Measurements from ENCODE around the gene PTEN.
"Not testable (repeated sequence)": the region's sequence is repeated elsewhere in the genome, so short reads cannot be mapped to it uniquely, and the experiment has no call there.

Gene PTEN

GRCh38 chr10:87845624-87845998 is 17.8 kb upstream of the PTEN start:
- DNase-seq, result no peak

GRCh38 chr10:87846023-87846422 is 17.4 kb upstream of the PTEN start:
- no peak for DNase-seq

GRCh38 chr10:87846711-87847110 is 16.7 kb upstream of the PTEN start:
- not testable (repeated sequence) for DNase-seq

- no peak for DNase-seq
Observed at GRCh38 chr10:87847550-87847949, 15.9 kb upstream of the PTEN start.

GRCh38 chr10:87849001-87849400 is 14.4 kb upstream of the PTEN start:
- no peak for DNase-seq

GRCh38 chr10:87850742-87851205 is 12.7 kb upstream of the PTEN start:
- DNase-seq, result peak in 25 of 51 donors; percentile 2 to 50 (median 26)

DNA sequence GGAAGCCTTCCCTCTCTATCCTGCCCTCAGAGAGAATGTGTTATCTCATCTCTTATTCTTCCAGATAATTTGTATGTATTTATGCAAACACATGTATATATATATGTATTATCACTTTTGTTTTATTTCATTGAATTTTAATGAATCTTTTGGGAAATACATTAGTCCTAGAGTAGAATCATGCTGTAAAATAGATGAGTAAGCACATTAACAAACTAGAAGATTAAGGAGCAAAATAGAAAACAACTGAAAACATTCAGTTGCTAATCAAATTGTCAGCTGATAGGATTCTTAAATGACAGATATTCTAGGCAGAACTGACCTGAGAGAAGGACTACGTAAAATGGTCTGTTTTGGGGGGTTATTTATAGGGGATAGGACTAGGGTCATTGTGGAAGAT is 11.3 kb upstream of the PTEN start:
- DNase-seq, result no peak

- DNase-seq, result not testable (repeated sequence)
Observed at GRCh38 chr10:87855247-87855646, 8.2 kb upstream of the PTEN start.

GRCh38 chr10:87855665-87856064 is 7.8 kb upstream of the PTEN start:
- not testable (repeated sequence) for DNase-seq

GRCh38 chr10:87860156-87860795 is 3.1 kb upstream of the PTEN start:
- DNase-seq, result peak in 1 of 51 donors; percentile 28

DNA sequence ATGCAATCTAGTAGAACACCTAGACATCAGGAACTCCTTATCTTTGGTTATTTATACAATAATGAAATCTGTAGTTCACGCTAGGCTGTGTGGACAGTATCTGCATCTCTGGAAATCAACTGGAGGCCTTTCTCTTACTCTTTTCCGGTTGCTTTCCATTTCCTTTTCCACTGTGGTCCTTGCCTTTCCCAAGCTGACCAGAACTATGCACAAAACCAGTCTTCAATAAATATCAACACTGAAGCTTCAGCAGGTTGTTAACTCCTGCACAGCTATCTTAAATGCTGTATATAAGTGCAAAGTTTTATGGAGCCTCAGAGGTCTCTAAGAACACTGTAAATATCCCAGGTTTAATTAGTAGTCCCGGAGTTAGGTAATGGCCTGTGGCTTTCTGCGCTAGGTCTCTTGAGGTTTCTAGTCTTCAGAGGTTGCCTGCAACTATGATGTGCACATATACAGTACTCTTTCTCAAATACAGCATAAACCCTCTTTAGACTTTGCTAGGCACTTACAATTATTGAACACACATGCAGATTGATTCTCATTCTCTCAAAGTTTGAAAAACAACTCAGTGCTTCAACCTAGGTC is 2.5 kb upstream of the PTEN start:
- peak in 1 of 51 donors; percentile 5 for DNase-seq

DNA sequence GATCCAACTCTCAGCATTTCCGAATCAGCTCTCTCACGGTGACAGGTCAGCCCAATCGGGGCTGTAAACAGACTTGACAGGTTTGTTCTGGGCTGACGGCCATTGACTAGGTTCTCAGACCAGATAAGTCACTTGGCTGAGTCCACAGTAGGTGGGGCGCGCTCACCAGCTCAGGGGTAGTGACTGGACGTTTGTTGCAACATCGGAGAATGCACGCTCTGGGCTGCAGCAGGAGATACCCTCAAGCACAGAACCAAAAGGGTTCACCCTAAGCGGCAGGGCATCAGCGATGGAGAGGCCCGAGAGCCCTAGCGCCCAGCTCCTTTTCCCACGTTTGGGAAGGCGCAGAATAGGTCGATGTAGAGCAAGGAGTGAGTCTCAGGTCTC is 1.9 kb upstream of the PTEN start:
- DNase-seq, result peak in 30 of 51 donors; percentile 26 to 75 (median 53)

GRCh38 chr10:87861953-87862678 is 1.3 kb upstream of the PTEN start:
- DNase-seq, result peak; percentile 69 to 96 (median 89)

- DNase-seq, result peak in 6 of 51 donors; percentile 32 to 80 (median 60)
Observed at GRCh38 chr10:87862679-87863052, 759 bp upstream of the PTEN start.

- peak in 33 of 51 donors; percentile 2 to 62 (median 27) for DNase-seq
Observed at GRCh38 chr10:87863951-87864495, 598 bp downstream of the PTEN start.

DNA sequence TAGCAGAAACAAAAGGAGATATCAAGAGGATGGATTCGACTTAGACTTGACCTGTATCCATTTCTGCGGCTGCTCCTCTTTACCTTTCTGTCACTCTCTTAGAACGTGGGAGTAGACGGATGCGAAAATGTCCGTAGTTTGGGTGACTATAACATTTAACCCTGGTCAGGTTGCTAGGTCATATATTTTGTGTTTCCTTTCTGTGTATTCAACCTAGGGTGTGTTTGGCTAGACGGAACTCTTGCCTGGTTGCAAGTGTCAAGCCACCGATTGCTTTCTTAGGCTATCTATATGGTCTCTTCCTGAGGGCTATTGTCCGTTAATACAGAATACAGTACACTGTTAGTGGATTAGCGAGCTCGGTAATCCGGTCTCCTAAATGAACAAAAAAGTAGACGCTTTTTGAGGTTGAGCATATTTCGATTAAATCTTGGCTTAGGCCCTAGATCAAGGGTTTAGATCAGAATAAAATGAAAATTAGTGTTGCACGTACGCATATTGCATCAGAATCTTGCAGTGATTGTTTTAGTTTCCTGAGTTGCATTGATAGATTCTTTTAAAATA is 1.2 kb downstream of the PTEN start:
- peak in 2 of 51 donors; percentile 23 to 62 for DNase-seq

- DNase-seq, result peak in 2 of 51 donors; percentile 13 to 62
Observed at GRCh38 chr10:87865241-87865881, 1.9 kb downstream of the PTEN start.

- no peak for DNase-seq
Observed at GRCh38 chr10:87866412-87866974, 3.1 kb downstream of the PTEN start.

DNA sequence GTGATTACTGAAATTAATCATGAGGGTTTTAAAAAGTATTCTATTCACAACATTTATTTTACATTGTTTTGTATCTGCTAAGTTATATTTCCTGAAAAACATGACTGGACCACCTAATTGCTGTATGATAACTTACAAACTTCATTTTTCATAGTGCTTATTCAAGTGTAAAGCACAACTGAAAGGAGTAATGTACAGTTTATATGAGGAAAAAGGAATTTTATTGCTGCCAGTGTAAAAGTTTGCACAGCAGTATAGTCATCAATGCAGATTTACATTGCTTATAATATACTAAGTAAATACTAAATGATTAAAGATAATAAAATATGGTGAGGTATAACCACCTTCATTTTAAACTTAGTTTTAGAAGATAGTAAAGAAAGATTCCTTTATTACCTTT is 4.0 kb downstream of the PTEN start:
- no peak for DNase-seq

GRCh38 chr10:87868277-87868676 is 4.9 kb downstream of the PTEN start:
- DNase-seq, result no peak

DNA sequence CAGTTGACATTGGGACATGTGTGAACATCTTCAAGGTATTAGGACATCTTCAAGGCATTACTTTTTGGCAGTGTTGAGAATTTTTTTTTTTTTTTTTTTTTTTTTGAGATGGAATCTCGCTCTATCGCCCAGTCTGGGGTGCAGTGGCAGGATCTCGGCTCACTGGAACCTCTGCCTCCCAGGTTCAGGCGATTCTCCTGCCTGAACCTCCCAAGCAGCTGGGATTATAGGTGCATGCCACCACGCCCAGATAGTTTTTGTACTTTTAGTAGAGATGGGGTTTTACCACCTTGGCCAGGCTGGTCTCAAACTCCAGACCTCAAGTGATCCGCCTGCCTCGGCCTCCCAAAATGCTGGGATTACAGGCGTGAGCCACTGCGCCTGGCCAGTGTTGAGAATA is 5.7 kb downstream of the PTEN start:
- not testable (repeated sequence) for DNase-seq

All from hypothalamus (tissue), 51 donors.